ENCODE results near the gene CCDC122. TPM values are rescaled to one million over a fixed set of nuclear protein-coding genes. Genes with fewer than 3 reads are reported as not detected.

Gene CCDC122
- total and polyA plus RNA-seq, 7 donors, result 0.15 to 1.6 (median 0.91) TPM

DNA sequence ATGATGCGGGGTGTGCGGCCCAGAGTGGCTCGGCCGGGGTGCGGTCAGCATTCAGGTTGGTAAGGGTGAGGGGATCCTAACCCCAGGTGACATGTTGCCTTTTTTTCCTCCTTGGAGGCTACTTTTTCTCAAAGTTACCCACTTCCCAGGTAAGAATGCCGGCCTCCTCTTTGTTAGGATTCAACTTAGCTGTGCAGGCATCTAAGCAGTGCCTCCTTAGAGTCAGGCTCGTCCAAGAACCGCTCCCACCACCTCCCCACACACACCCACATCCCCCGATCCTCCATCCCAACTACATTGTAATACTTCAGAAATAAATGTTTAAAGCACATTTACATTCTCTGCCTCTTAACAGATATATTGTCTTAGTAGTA, 92.0 kb downstream of the CCDC122 start:
- Histone ChIP-seq H3K27ac (peak overlapping the region; percentile 70), H3K4me3 (peak overlapping the region; percentile 78), H3K36me3 (ENCODE audit: insufficient read depth in 1 of 2, low read depth in 1 of 2) (no peaks in the 10 kb centered on the region), H3K27me3 (ENCODE audit: insufficient read depth in 3 of 3, low read length in 2 of 3) (no peaks in the 10 kb centered on the region), H3K9me3 (no peaks in the 10 kb centered on the region), H3K4me1 (peaks cover 8% of the 10 kb centered on the region)
- 23 to 40% (median 27%) methylated on average over 9 of the region's 9 CpGs for whole genome bisulfite sequencing, 3 donors
- DNase-seq (no peak), ATAC-seq (no peak)
- TF ChIP-seq, protein P1, sequence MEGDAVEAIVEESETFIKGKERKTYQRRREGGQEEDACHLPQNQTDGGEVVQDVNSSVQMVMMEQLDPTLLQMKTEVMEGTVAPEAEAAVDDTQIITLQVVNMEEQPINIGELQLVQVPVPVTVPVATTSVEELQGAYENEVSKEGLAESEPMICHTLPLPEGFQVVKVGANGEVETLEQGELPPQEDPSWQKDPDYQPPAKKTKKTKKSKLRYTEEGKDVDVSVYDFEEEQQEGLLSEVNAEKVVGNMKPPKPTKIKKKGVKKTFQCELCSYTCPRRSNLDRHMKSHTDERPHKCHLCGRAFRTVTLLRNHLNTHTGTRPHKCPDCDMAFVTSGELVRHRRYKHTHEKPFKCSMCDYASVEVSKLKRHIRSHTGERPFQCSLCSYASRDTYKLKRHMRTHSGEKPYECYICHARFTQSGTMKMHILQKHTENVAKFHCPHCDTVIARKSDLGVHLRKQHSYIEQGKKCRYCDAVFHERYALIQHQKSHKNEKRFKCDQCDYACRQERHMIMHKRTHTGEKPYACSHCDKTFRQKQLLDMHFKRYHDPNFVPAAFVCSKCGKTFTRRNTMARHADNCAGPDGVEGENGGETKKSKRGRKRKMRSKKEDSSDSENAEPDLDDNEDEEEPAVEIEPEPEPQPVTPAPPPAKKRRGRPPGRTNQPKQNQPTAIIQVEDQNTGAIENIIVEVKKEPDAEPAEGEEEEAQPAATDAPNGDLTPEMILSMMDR (IDR thresholded peaks at IDR 0.05), result no peak
- intact Hi-C loops (cut with DNase I), result loop anchor here in 1 of 2 donors (5.0 kb wide), 1 partner anchor 480 kb away; no protein-coding TSS in a partner anchor

DNA sequence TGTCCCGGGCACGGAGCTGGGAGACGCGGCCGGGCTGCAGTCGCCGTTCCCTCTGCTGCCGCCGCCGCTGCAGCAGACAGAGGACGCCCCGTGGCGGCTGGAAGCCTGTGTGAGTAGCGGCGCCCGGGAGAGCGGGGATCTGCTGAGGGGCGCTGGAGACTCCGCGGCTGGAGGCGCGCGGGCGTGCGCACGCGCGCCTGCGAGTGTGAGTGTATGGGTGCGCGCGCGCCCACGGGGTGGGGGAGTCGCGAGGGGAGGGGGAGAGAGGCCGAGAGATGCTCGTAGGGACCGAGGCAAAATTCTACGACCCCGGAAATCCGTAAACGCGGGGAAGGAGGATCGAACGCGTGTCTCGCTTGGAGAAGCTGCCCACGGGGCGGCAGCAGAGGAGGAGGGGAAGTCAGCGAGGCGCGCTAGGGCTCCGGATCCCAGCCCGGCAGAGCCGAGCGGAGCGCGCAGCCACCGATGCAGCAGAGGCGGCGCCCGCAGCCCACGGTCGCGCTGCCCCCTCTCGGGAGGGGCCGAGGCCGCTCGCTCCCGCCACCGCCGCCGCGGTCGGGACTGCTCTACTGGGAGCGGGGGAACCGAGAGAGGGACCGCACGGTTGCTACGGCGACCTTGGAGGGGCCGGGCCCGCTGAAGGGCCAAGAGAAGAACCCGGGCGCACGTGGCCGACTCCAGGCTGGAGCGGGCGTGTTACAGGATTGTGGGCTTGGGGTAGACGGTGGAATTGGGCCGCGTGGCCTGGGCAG, 92.6 kb downstream of the CCDC122 start, which contains the start of gene ENOX1:
TSS of gene ENOX1 (minus strand) at position 207 of the 752 bp plus-strand sequence.
- Histone ChIP-seq H3K9me3 (no peaks in the 10 kb centered on the region), H3K4me1 (peaks cover 8% of the 10 kb centered on the region), H3K27me3 (ENCODE audit: insufficient read depth in 3 of 3, low read length in 2 of 3) (no peaks in the 10 kb centered on the region), H3K27ac (peak within 1 kb of the TSS; percentile 70), H3K4me3 (peak within 1 kb of the TSS; percentile 78), H3K36me3 (ENCODE audit: insufficient read depth in 1 of 2, low read depth in 1 of 2) (no peaks in the 10 kb centered on the region)
- ATAC-seq (peak; percentile 71 to 83 (median 75)), DNase-seq (peak; percentile 62 to 80)
- 0 to 2% (median 0%) methylated on average over 59 to 93 of the region's 93 CpGs for WGBS, 3 donors
- intact Hi-C loops (cut with DNase I), result loop anchor here in 1 of 2 donors (5.0 kb wide), 1 partner anchor 480 kb away; no protein-coding TSS in a partner anchor
- TF ChIP-seq, protein P1 (IDR thresholded peaks at IDR 0.05), result peak; percentile 24

DNA sequence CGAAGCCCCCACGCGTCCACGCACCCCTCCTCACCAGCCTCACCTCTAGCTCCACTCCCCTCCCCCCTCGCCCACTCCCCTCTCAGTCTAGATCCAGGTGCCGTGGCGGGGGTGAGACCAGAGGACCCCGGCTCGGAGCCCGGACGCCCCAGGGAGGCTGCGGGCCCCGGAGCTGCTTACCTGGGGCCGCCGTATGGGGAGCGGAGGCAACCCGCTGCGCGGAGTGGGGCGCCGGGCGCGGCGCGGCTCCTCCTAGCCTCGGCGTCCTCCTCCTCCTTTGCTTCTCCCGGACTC, 93.1 kb downstream of the CCDC122 start:
- ATAC-seq (no peak), DNase-seq (peak in 1 of 2 donors; percentile 53)
- intact Hi-C loops (cut with DNase I), result loop anchor here in 1 of 2 donors (5.0 kb wide), 1 partner anchor 479 kb away; no protein-coding TSS in a partner anchor
- peak overlapping the region; percentile 70 for H3K27ac ChIP-seq
- TF ChIP-seq, protein P1 (IDR thresholded peaks at IDR 0.05), result no peak
- H3K9me3 ChIP-seq, result no peaks in the 10 kb centered on the region
- H3K27me3 ChIP-seq (ENCODE audit: insufficient read depth in 3 of 3, low read length in 2 of 3), result no peaks in the 10 kb centered on the region
- 0 to 1% (median 1%) methylated on average over 16 to 28 of the region's 28 CpGs for WGBS, 3 donors
- H3K4me1 ChIP-seq, result peaks cover 8% of the 10 kb centered on the region
- H3K36me3 ChIP-seq (ENCODE audit: insufficient read depth in 1 of 2, low read depth in 1 of 2), result no peaks in the 10 kb centered on the region
- H3K4me3 ChIP-seq, result peak overlapping the region; percentile 78

Other genes with a start within 250 kb of the CCDC122 start
- 1 to 10 TPM in 3 of 4 donors, under 1 TPM in 1; 0.34 to 7.1 (median 2.1) TPM for gene ENOX1, start 92.8 kb downstream of the CCDC122 start, total RNA-seq
- gene ENOX1, start 92.8 kb downstream of the CCDC122 start, polyA plus RNA-seq, result 1 to 10 TPM in 1 of 3 donors, under 1 TPM in 2; 0.38 to 1.3 (median 0.88) TPM
- gene LACC1, start 164 bp upstream of the CCDC122 start, total RNA-seq, result 1 to 10 TPM; 1.2 to 2.4 (median 1.8) TPM
- 1 to 10 TPM in 2 of 3 donors, under 1 TPM in 1; 0.35 to 3.2 (median 2.9) TPM for gene LACC1, start 164 bp upstream of the CCDC122 start, polyA plus RNA-seq